ENCODE results near the gene MYG1. TPM values are rescaled to one million over a fixed set of nuclear protein-coding genes. Genes with fewer than 3 reads are reported as not detected.

Gene MYG1
- total and polyA plus RNA-seq, 2 of the 4 experiments (the other 2 are of a cell fraction): 49.8 to 63.7 TPM

DNA sequence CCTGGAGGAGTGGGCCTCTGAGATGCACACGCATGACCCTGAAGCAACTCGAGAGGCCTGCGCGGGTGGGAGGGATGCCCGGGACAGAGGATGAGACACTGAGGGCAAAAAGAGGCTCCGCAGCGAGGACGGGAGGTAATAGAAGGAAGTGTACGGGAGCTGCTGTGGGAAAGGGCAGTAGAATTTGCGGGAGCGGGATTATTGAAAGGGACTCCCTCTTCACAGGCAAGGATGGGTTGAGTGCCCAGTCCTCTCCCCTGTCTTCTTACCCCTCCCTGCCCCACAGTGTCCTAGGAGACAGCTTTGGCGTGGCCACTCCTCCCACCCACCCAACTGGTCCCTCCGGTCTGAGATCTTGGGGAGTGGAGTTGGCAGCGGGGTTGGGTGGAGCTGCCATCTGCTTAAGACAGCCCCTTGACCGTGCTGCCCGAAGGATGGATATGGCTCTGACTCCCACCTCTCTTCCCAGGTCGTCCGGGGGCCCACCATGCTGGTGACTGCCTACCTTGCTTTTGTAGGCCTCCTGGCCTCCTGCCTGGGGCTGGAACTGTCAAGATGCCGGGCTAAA is 47.1 kb upstream of the MYG1 start:
- intact Hi-C loops (cut with micrococcal nuclease): loop anchor here (1.0 to 2.0 kb wide), 2 partner anchors 35 to 40 kb away; no protein-coding TSS in a partner anchor
- peak overlapping the region; percentile 83 for H3K4me2 ChIP-seq (ENCODE audit: low read depth, low read length)
- peak overlapping the region; percentile 88 for H4K91ac ChIP-seq (ENCODE audit: insufficient read depth, low read depth, low read length)
- H3K36me3 ChIP-seq (ENCODE audit: control insufficient read depth, insufficient read depth, low read length): peaks cover 16% of the 10 kb centered on the region
- peak overlapping the region; percentile 87 for H2AK5ac ChIP-seq (ENCODE audit: low read depth, low read length)
- H3K4me3 ChIP-seq (ENCODE audit: insufficient read depth, low read depth, low read length): peak overlapping the region; percentile 85
- peak overlapping the region; percentile 84 for H4K5ac ChIP-seq (ENCODE audit: low read depth, low read length)
- 0 out of 3 replicates have a peak overlapping the region, but pooled peaks have one; percentile 3 for H2BK15ac ChIP-seq (ENCODE audit: low read depth, low read length)
- peaks cover 11% of the 10 kb centered on the region for H3K4me1 ChIP-seq (ENCODE audit: control insufficient read depth, insufficient read depth, low read length)
- H3K27ac ChIP-seq (ENCODE audit: insufficient read depth, low read length): peak overlapping the region; percentile 93
- H3K56ac ChIP-seq (ENCODE audit: extremely low read depth, insufficient read depth, low read length): peak overlapping the region; percentile 35; the same call in 1 of the 2 replicates
- peak overlapping the region; percentile 94 for H3K14ac ChIP-seq (replicated peaks; ENCODE audit: low read depth, low read length)
- BruUV-seq (replicated peaks): no TSS peak
- ATAC-seq (ENCODE audit: low read depth) (peak; percentile 32), DNase-seq (no peak)
- 33% methylated on average over 6 of the region's 19 CpGs; no CpG with 5 or more reads in 1 of the 2 experiments for WGBS, 2 experiments (ENCODE audit: extremely low coverage in 2 of 2, insufficient read length in 1 of 2)
- peak overlapping the region; percentile 49 to 68 for H4K8ac ChIP-seq (ENCODE audit: low read depth in 2 of 2, low read length in 2 of 2)
- no peaks in the 10 kb centered on the region for H3K9me3 ChIP-seq (ENCODE audit: control insufficient read depth, insufficient read depth, low read length)
- H3K79me1 ChIP-seq (ENCODE audit: low read depth in 1 of 2, low read length in 2 of 2): peaks cover 27 to 39% of the 10 kb centered on the region in 2 experiments
- no peak for TF ChIP-seq MAFK (IDR thresholded peaks at IDR 0.05; ENCODE audit: low read depth, low read length)
- TF ChIP-seq, protein P1, sequence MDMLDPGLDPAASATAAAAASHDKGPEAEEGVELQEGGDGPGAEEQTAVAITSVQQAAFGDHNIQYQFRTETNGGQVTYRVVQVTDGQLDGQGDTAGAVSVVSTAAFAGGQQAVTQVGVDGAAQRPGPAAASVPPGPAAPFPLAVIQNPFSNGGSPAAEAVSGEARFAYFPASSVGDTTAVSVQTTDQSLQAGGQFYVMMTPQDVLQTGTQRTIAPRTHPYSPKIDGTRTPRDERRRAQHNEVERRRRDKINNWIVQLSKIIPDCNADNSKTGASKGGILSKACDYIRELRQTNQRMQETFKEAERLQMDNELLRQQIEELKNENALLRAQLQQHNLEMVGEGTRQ (IDR thresholded peaks at IDR 0.05; ENCODE audit: low read depth, low read length): 0 out of 2 replicates have a peak, but pooled peaks have one; percentile 3
- dilution Hi-C loops (cut with HindIII; ENCODE audit: low sequenced_read_pairs, unreplicated experiment): no loop called here
- peak overlapping the region; percentile 66 for H3K4ac ChIP-seq (ENCODE audit: low read depth, low read length)
- no peaks in the 10 kb centered on the region; the same call in 1 of the 2 replicates for H4K20me1 ChIP-seq (ENCODE audit: insufficient read depth, low read length)
- no peak overlapping the region for H2BK20ac ChIP-seq (ENCODE audit: low read depth, low read length)
- H2AK9ac ChIP-seq (replicated peaks; ENCODE audit: low read depth, low read length, poor library complexity): peak overlapping the region; percentile 95
- ChIA-PET POLR2A (ENCODE audit: unreplicated experiment) (no interaction called here), CTCF (interaction anchor here (1.3 kb wide), 1 partner anchor 39 kb away, joined by 4 read pairs; no protein-coding TSS in a partner anchor)
- in situ Hi-C loops (cut with MboI; ENCODE audit: low sequenced_read_pairs): no loop called here
- peak overlapping the region; percentile 89 for H2BK5ac ChIP-seq (ENCODE audit: low read depth, low read length, poor library complexity, severe bottlenecking)
- peak overlapping the region; percentile 1; the same call in 1 of the 2 replicates for H2BK120ac ChIP-seq (ENCODE audit: low read depth, low read length)
- H3K23ac ChIP-seq (ENCODE audit: low read depth, low read length): peak overlapping the region; percentile 44
- peak overlapping the region; percentile 39; the same call in 1 of the 2 replicates for H3K18ac ChIP-seq (ENCODE audit: low read depth, low read length)
- no peaks in the 10 kb centered on the region for H3K27me3 ChIP-seq (ENCODE audit: control insufficient read depth, insufficient read depth, low read length)
- H3K9me1 ChIP-seq (ENCODE audit: insufficient read depth, low read length): peaks cover 19% of the 10 kb centered on the region
- H3K9ac ChIP-seq (ENCODE audit: low read depth, low read length): peak overlapping the region; percentile 95
- peak overlapping the region; percentile 96 for H2AFZ ChIP-seq (replicated peaks; ENCODE audit: low read length, poor library complexity)

Measured in IMR-90 (cell line).